22Rv1 (cell line): Measurements from ENCODE around the gene WDR70.

ENCODE experiments used
- CTCF ChIP-seq: fragments of 450-650 bp; IDR thresholded peaks from 2 replicates; pipeline ENCODE4 v1.5.1; 2017; ENCODE audit warnings: mild to moderate bottlenecking
- ZFX ChIP-seq: fragments of 450-650 bp; IDR thresholded peaks from 2 replicates; pipeline ENCODE4 v1.6.1; 2017; ENCODE audit warnings: antibody characterized with exemption, borderline replicate concordance

GRCh38 chr5:37703841-37704241, 324.7 kb downstream of the WDR70 start:
- no peak for TF ChIP-seq CTCF
- TF ChIP-seq ZFX = no peak
